Psoas muscle (tissue), 8 donors: ENCODE results near the gene PLXNB3. TPM values are rescaled to one million over a fixed set of nuclear protein-coding genes. Genes with fewer than 3 reads are reported as not detected.

Source experiments
- ATAC-seq, 4 donors: fragments of 200-7000 bp; cut with Tn5 transposase; one replicate each; pipeline ENCODE4 v1.9.1; 2020; ENCODE audit warnings: moderate library complexity in 3 of 4, mild to moderate bottlenecking in 2 of 4
- DNase-seq, 2 donors: peaks; one replicate each; pipeline ENCODE4 v3.0.0-alpha.2; 2020
- H3K27ac ChIP-seq: fragments of 200-600 bp; one replicate; pipeline ENCODE4 v1.8.0; 2022
- H3K27me3 ChIP-seq, 3 donors: fragments of 200-600 bp in 1 of 3; one replicate each; pipeline versions ENCODE4 v1.6.1 to v1.8.0; 2013 to 2022; ENCODE audit warnings: low read length in 2 of 3, mild to moderate bottlenecking in 2 of 3, moderate library complexity in 1 of 3; ENCODE audit not compliant: insufficient read depth in 3 of 3
- H3K36me3 ChIP-seq, 2 donors: fragments of 200-600 bp in 1 of 2; one replicate each; pipeline versions ENCODE4 v1.6.1 to v1.8.0; 2013 to 2022; ENCODE audit warnings: low read depth in 1 of 2, mild to moderate bottlenecking in 1 of 2, moderate library complexity in 1 of 2; ENCODE audit not compliant: insufficient read depth in 1 of 2
- H3K4me1 ChIP-seq: fragments of 200-600 bp; one replicate; pipeline ENCODE4 v1.8.0; 2022
- H3K4me3 ChIP-seq: fragments of 200-600 bp; one replicate; pipeline ENCODE4 v1.8.0; 2022; ENCODE audit warnings: mild to moderate bottlenecking
- H3K9me3 ChIP-seq: fragments of 200-600 bp; one replicate; pipeline ENCODE4 v1.8.0; 2022
- WGBS, 3 donors: extraction: QIAGEN DNeasy Blood & Tissue Kit; methylation state at CpG; one replicate each; pipeline versions ENCODE4 v1.1.6 to v1.1.7; 2013; 5-methylcytosine and 5-hydroxymethylcytosine counted together
- intact Hi-C, 2 donors: fragments of 100-400 bp; cut with DNase I; formaldehyde crosslinking; loops; one replicate each; pipeline versions ENCODE4 v1.11.0 to v1.14.2; 2022
- polyA plus RNA-seq, 3 donors: library from polyadenylated mRNA; stranded (reverse); fragments of 200-250 nt; gene quantifications; one replicate each; pipeline ENCODE4 v1.2.3, GENCODE V29; 2013
- total RNA-seq, 4 donors: library from RNA; stranded (reverse); fragmentation: NEBNext Ultra II Directional in 2 of 4; extraction: Animal tissue kit (Norgen Biotek cat#: 25700) in 2 of 4; gene quantifications; one replicate each; pipeline versions ENCODE4 v1.2.1 to v1.2.4, GENCODE V29; 2021 to 2023
- TF ChIP-seq, protein P1 (sequence below): fragments of 200-600 bp; IDR thresholded peaks from one replicate; pipeline ENCODE4 v1.8.0; 2022; ENCODE audit warnings: antibody characterized with exemption
- donor health status: healthy with polysubstance abuse.
- donor health status: DM: no; HTN: no; CAD: no; lungs with moderate emphysema.
- donor health status: Bipolar disorder and iron deficiency.
- donor health status: healthy.
- donor health status: DM: yes; HTN: yes; CAD: no.
- donor health status: DM: no; HTN: no; CAD: no.
- donor health status: DM: no; HTN: no; CAD: no.
- donor health status: DM: yes; HTN: yes; CAD: no.

The PLXNB3 gene
- total and polyA plus RNA-seq, 7 donors = 0.13 to 1.5 (median 0.35) TPM

DNA sequence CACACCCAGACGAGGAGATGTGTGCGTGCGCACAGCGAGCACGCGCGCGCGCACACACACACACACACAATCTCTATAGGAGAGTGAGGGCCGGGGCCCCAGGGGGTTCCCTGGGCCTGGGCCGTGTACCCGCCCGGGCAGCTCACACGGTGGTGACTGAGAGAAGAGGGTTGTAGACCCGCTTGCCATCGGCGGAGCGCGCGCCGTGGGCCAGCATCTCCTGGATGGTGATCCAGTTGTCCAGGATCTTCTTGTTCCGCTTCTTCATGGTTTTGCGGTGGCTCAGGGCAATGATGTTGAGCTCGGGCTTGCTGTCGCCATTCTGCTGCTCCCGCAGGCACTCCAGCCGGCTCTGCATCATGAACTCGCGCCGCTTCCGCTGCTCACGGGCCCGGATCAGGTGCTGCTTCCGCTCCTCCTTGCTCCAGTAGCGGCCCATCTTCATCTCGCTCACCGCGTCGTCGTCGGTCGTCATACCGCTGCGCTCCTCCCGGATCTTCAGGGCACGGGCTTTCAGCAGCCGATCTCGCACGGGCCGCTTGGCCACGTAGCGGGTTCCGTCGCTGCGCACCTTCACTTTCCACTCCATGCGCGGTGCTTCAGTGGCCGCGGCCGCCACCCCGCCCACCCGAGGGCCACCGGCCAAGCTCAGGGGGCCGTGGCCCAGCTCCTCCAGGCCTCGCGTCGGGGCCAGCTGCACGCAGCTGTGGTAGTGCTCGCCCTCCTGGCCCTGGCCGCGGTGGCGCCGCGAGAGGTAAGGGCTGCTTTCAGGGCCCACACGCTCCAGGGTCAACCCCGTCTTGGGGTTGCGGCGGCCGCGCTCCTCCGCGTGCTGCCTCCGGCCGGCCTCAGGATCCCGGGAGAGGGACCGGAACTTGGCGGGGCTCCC, 39.4 kb downstream of the PLXNB3 start:
- intact Hi-C loops = no loop called here
- 94 to 95% (median 95%) methylated on average over 20 to 85 of the region's 87 CpGs for WGBS, 3 donors
- TF ChIP-seq, protein P1, sequence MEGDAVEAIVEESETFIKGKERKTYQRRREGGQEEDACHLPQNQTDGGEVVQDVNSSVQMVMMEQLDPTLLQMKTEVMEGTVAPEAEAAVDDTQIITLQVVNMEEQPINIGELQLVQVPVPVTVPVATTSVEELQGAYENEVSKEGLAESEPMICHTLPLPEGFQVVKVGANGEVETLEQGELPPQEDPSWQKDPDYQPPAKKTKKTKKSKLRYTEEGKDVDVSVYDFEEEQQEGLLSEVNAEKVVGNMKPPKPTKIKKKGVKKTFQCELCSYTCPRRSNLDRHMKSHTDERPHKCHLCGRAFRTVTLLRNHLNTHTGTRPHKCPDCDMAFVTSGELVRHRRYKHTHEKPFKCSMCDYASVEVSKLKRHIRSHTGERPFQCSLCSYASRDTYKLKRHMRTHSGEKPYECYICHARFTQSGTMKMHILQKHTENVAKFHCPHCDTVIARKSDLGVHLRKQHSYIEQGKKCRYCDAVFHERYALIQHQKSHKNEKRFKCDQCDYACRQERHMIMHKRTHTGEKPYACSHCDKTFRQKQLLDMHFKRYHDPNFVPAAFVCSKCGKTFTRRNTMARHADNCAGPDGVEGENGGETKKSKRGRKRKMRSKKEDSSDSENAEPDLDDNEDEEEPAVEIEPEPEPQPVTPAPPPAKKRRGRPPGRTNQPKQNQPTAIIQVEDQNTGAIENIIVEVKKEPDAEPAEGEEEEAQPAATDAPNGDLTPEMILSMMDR = no peak
- no peaks in the 10 kb centered on the region for H3K36me3 ChIP-seq
- H3K4me3 ChIP-seq = no peak overlapping the region
- H3K27ac ChIP-seq = no peak overlapping the region
- H3K4me1 ChIP-seq = no peaks in the 10 kb centered on the region
- DNase-seq (no peak), ATAC-seq (no peak)
- peaks cover 0 to 8% (median 0%) of the 10 kb centered on the region in 3 donors for H3K27me3 ChIP-seq
- H3K9me3 ChIP-seq = no peaks in the 10 kb centered on the region

DNA sequence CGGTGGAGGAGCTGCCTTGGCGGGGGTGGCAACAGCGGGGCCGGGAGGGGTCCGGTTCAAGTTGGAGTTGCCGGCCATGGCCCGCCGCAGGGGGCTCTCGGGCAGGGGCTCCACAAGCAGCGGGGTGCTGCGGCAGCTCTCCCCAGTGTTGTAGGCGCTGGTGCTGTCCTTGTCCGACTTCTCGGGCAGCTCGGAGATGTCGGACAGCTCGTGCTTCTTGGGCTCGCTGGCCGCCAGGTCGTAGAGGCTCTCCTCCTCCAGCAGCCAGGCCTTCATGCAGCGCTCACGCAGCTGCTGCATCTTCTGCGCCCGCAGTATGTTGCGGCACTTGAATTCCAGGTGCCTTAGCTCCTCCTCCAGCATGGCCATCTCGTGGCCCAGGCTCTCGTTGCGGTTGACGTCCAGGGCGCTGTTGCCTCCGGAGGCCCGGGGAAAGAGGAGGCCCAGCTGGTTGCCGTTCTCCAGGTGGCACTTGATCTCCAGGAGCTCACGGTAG, 40.1 kb downstream of the PLXNB3 start:
- ATAC-seq (no peak), DNase-seq (peak in 1 of 2 donors; percentile 34)
- peaks cover 0 to 10% (median 0%) of the 10 kb centered on the region in 3 donors for H3K27me3 ChIP-seq
- TF ChIP-seq, protein P1 = no peak
- no peaks in the 10 kb centered on the region for H3K4me1 ChIP-seq
- intact Hi-C loops = no loop called here
- no peaks in the 10 kb centered on the region for H3K9me3 ChIP-seq
- H3K36me3 ChIP-seq = no peaks in the 10 kb centered on the region
- 93 to 94% (median 93%) methylated on average over 19 to 34 of the region's 34 CpGs for WGBS, 3 donors
- no peak overlapping the region for H3K27ac ChIP-seq
- H3K4me3 ChIP-seq = no peak overlapping the region

- Histone ChIP-seq H3K27me3 (peaks cover 0 to 10% (median 0%) of the 10 kb centered on the region in 3 donors), H3K36me3 (no peaks in the 10 kb centered on the region), H3K4me1 (no peaks in the 10 kb centered on the region), H3K4me3 (no peak overlapping the region), H3K27ac (no peak overlapping the region), H3K9me3 (no peaks in the 10 kb centered on the region)
- WGBS, 3 donors = 88 to 95% (median 92%) methylated on average over 10 to 25 of the region's 25 CpGs
- ATAC-seq (no peak), DNase-seq (peak in 1 of 2 donors; percentile 23)
- intact Hi-C loops = no loop called here
- TF ChIP-seq, protein P1 = no peak
Measured at GRCh38 chrX:153804621-153805020, 40.6 kb downstream of the PLXNB3 start.

DNA sequence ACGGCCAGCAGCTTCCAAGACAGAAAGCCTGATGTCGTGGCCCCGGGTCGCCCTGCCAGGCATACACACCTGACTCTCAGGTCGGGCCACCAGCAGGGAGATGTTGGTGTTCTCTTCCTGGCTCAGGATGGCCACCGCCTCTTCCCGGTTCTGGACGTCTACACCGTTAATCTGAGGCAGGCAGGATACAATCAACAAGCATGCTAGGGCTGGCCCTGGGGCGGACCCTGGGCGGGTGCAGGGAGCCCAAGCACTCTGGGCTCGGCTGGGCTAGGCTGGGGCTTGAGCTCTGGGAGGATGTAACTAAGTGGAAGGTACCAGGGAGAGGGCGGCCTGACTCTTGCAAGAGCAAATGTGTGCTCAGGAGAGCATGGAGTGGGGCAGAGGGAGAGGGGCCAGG, 41.4 kb downstream of the PLXNB3 start:
- WGBS, 3 donors = 87 to 90% (median 89%) methylated on average over 12 to 13 of the region's 13 CpGs
- H3K4me1 ChIP-seq = no peaks in the 10 kb centered on the region
- intact Hi-C loops = no loop called here
- no peak overlapping the region for H3K4me3 ChIP-seq
- no peaks in the 10 kb centered on the region for H3K36me3 ChIP-seq
- H3K27ac ChIP-seq = no peak overlapping the region
- TF ChIP-seq, protein P1 = no peak
- ATAC-seq (no peak), DNase-seq (no peak)
- H3K9me3 ChIP-seq = no peaks in the 10 kb centered on the region
- H3K27me3 ChIP-seq = peaks cover 0 to 10% (median 0%) of the 10 kb centered on the region in 3 donors
